Lower leg skin (tissue), 4 donors: ENCODE results near the gene SPHK2. TPM values are rescaled to one million over a fixed set of nuclear protein-coding genes. Genes with fewer than 3 reads are reported as not detected.

Source experiments
- DNase-seq, 2 donors: peaks; one replicate each; pipeline ENCODE4 v3.0.0-alpha.2; 2019; ENCODE audit warnings: low spot score in 2 of 2
- H3K4me3 ChIP-seq: fragments of 200-600 bp; sonication (generic); 2 replicates; pipeline ENCODE4 v1.5.1; 2017; ENCODE audit warnings: mild to moderate bottlenecking, low read depth; ENCODE audit not compliant: poor library complexity, severe bottlenecking
- POLR2A ChIP-seq, 2 donors: fragments of 450-650 bp; IDR thresholded peaks; one replicate each; pipeline ENCODE4 v1.6.1; 2016 to 2017; ENCODE audit warnings: antibody characterized with exemption in 2 of 2, mild to moderate bottlenecking in 1 of 2, moderate library complexity in 1 of 2
- WGBS, 2 donors: methylation state at CpG; one replicate each; pipeline ENCODE4 v1.1.5; 2018; 5-methylcytosine and 5-hydroxymethylcytosine counted together
- intact Hi-C: fragments of 100-400 bp; cut with DNase I; formaldehyde crosslinking; loops from one replicate; pipeline ENCODE4 v1.15.0; 2023; ENCODE audit warnings: low total_unique reads
- total RNA-seq, 4 donors: library from RNA; depleted of rRNA; stranded (reverse); fragments of >200 nt; gene quantifications; one replicate each; pipeline ENCODE4 v1.1.0, GENCODE V29; 2016
- TF ChIP-seq, protein P1 (sequence below), 3 donors: fragments of 450-650 bp; IDR thresholded peaks; one replicate each; pipeline ENCODE4 v1.5.1; 2016; ENCODE audit warnings: antibody characterized with exemption in 3 of 3, mild to moderate bottlenecking in 3 of 3, moderate library complexity in 2 of 3

The SPHK2 gene
- total RNA-seq, 4 donors from 2014 or later: 2.2 to 8.8 (median 6.1) TPM

DNA sequence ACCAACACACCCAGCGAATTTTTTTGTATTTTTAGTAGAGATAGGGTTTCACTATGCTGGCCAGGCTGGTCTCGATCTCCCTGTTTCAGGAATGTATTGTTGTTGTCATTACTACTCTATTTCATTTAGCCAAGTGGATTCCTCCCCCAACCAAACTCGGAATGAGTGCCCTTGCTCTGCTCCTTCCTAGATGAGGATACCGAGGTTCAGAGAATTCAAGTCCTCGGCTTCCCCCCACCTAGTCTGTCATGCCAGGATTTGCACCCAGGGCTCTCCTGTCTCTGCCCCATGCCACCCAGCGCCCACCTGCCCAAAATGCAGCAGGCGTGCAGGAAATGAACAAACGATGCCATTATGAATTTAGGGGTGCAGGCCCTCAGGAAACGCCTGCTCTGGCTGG, 16.3 kb upstream of the SPHK2 start:
- DNase-seq: no peak
- WGBS, 2 donors: 75 to 78% methylated on average over 9 of the region's 9 CpGs
- TF ChIP-seq POLR2A (IDR thresholded peaks at IDR 0.05): no peak
- TF ChIP-seq, protein P1, sequence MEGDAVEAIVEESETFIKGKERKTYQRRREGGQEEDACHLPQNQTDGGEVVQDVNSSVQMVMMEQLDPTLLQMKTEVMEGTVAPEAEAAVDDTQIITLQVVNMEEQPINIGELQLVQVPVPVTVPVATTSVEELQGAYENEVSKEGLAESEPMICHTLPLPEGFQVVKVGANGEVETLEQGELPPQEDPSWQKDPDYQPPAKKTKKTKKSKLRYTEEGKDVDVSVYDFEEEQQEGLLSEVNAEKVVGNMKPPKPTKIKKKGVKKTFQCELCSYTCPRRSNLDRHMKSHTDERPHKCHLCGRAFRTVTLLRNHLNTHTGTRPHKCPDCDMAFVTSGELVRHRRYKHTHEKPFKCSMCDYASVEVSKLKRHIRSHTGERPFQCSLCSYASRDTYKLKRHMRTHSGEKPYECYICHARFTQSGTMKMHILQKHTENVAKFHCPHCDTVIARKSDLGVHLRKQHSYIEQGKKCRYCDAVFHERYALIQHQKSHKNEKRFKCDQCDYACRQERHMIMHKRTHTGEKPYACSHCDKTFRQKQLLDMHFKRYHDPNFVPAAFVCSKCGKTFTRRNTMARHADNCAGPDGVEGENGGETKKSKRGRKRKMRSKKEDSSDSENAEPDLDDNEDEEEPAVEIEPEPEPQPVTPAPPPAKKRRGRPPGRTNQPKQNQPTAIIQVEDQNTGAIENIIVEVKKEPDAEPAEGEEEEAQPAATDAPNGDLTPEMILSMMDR (IDR thresholded peaks at IDR 0.05): no peak

DNA sequence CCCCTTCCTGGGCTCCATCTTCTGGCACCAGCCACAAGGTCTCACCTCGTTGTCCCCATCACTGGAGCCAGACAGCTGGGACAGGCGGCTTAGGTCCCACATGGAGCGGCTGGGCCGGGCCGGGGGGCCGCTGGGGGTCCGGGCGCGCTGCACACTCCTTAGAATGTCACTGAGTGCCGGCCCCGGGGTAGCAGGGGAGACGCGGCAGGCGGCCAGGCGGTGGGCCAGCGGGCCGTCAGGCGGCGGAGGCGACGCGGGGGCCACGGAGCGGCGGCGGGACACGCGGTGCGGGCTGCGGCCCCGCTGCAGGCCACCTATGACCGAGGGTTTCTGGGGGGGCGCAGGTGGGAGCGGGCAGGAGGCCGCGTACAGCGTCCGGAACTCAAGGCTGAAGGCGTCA, 15.9 kb upstream of the SPHK2 start:
- intact Hi-C loops: no loop called here
- 91 to 92% methylated on average over 39 of the region's 39 CpGs for WGBS, 2 donors
- DNase-seq: no peak
- TF ChIP-seq POLR2A (IDR thresholded peaks at IDR 0.05): no peak
- TF ChIP-seq, protein P1 (IDR thresholded peaks at IDR 0.05): no peak
- no peak overlapping the region for H3K4me3 ChIP-seq

More for the DNA sequence above, 16.3 kb upstream of the SPHK2 start:
- no peak overlapping the region for H3K4me3 ChIP-seq
- intact Hi-C loops: no loop called here

DNA sequence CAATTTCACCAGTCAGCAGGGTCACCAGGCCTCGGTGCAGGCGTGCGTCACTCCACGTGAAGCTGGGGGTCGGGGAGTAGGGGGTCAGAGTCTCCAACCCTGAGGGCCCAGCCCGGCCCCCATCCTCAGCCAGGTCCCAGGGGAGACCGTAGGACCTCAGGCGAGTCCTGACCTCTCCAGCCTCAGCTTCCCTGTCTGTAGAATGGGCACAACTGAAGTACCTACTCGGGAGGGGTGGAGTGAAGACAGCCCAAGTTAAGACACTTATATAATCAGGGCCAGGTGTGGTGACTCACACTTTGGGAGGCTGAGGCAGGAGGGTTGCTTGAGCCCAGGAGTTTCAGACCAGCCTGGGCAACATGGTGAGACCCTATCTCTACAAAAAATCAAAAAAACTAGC, 15.5 kb upstream of the SPHK2 start:
- 85 to 92% methylated on average over 7 to 9 of the region's 9 CpGs for WGBS, 2 donors
- TF ChIP-seq POLR2A (IDR thresholded peaks at IDR 0.05): no peak
- TF ChIP-seq, protein P1 (IDR thresholded peaks at IDR 0.05): no peak
- H3K4me3 ChIP-seq: no peak overlapping the region
- no peak for DNase-seq
- intact Hi-C loops: no loop called here

DNA sequence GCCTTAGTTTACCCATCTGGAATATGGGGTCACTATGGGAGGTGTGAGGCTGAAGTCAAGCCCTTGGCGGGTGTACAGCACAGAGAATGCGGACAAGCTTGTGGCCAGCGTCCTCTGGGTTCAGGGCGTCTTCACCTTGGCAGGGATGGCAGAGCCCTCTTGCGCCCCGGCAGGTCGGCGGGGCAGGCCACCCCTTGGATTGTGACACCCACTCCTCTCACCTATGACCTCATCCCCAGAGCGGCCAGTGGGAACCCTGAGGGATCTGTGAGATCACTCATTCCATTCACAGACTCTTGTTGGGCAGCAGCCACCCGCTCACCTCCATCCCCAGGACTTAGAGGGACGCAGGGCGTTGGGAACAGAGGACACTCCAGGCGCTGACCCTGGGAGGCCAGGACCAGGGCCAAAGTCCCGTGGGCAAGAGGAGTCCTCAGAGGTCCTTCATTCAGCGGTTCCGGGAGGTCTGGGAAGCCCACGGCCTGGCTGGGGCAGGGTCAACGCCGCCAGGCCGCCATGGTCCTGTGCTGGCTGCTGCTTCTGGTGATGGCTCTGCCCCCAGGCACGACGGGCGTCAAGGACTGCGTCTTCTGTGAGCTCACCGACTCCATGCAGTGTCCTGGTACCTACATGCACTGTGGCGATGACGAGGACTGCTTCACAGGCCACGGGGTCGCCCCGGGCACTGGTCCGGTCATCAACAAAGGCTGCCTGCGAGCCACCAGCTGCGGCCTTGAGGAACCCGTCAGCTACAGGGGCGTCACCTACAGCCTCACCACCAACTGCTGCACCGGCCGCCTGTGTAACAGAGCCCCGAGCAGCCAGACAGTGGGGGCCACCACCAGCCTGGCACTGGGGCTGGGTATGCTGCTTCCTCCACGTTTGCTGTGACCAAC, 12.6 kb upstream of the SPHK2 start, which contains the start of gene SPACA4:
SPACA4 (plus strand) TSS at position 280 of the 896 bp plus-strand sequence; CDS start at position 517, 237 bp downstream.
- intact Hi-C loops: no loop called here
- TF ChIP-seq, protein P1 (IDR thresholded peaks at IDR 0.05): no peak
- no peak for TF ChIP-seq POLR2A (IDR thresholded peaks at IDR 0.05)
- 86 to 90% methylated on average over 28 to 36 of the region's 39 CpGs for WGBS, 2 donors
- DNase-seq: no peak
- no peak within 1 kb of the TSS for H3K4me3 ChIP-seq

DNA sequence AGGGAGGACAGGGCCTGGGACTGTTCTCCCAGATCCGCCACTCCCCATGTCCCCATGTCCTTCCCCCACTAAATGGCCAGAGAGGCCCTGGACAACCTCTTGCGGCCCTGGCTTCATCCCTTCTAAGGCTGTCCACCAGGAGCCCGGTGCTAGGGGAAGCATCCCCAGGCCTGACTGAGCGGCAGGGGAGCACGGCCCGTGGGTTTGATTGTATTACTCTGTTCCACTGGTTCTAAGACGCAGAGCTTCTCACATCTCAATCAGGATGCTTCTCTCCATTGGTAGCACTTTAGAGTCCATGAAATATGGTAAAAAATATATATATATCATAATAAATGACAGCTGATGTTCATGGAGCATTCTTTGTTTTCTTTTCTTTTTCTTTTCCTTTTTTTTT, 11.9 kb upstream of the SPHK2 start:
- H3K4me3 ChIP-seq: no peak overlapping the region
- intact Hi-C loops: no loop called here
- no peak for DNase-seq
- 87 to 89% methylated on average over 7 of the region's 7 CpGs for WGBS, 2 donors
- TF ChIP-seq POLR2A (IDR thresholded peaks at IDR 0.05): no peak
- TF ChIP-seq, protein P1 (IDR thresholded peaks at IDR 0.05): no peak
